Measurements from ENCODE around the gene MYG1.

- TF ChIP-seq CTCF (IDR thresholded peaks at IDR 0.05) (no peak), POLR2A (IDR thresholded peaks at IDR 0.05) (no peak), POLR2AphosphoS5 (IDR thresholded peaks at IDR 0.05) (no peak)
Observed at GRCh38 chr12:53333289-53333688, 33.8 kb downstream of the MYG1 start.

All from suprapubic skin (tissue), 4 donors.